HG03354 (cell line): Measurements from ENCODE around the gene FILIP1L.

Experiments
- ATAC-seq: cut with Tn5 transposase; IDR thresholded peaks from one replicate; pipeline ENCODE4 v1.9.1; 2021; ENCODE audit warnings: mild to moderate bottlenecking; ENCODE audit not compliant: unreplicated experiment, poor library complexity, severe bottlenecking

FILIP1L gene

GRCh38 chr3:99882436-99883137, 231.7 kb downstream of the FILIP1L start:
- ATAC-seq, result no peak

GRCh38 chr3:99881121-99881524, 233.2 kb downstream of the FILIP1L start:
- ATAC-seq, result no peak

- ATAC-seq, result no peak
Measured at GRCh38 chr3:99879275-99879674, 235.0 kb downstream of the FILIP1L start.

GRCh38 chr3:99878005-99878404, 236.3 kb downstream of the FILIP1L start:
- peak; percentile 58 for ATAC-seq

- no peak for ATAC-seq
Measured at GRCh38 chr3:99877031-99877579, 237.2 kb downstream of the FILIP1L start.

- peak; percentile 88 for ATAC-seq
Measured at GRCh38 chr3:99875929-99876841, 238.1 kb downstream of the FILIP1L start.

GRCh38 chr3:99875581-99875928, 238.7 kb downstream of the FILIP1L start:
- peak; percentile 19 for ATAC-seq

GRCh38 chr3:99874237-99875002, 239.9 kb downstream of the FILIP1L start:
- ATAC-seq, result no peak

GRCh38 chr3:99873269-99874102, 240.8 kb downstream of the FILIP1L start:
- ATAC-seq, result peak; percentile 2

- peak; percentile 55 for ATAC-seq
Measured at GRCh38 chr3:99872923-99873254, 241.4 kb downstream of the FILIP1L start.

GRCh38 chr3:99871231-99872045, 242.9 kb downstream of the FILIP1L start:
- no peak for ATAC-seq

- ATAC-seq, result no peak
Measured at GRCh38 chr3:99870712-99871111, 243.6 kb downstream of the FILIP1L start.

- no peak for ATAC-seq
Measured at GRCh38 chr3:99869621-99870020, 244.7 kb downstream of the FILIP1L start.

- ATAC-seq, result no peak
Measured at GRCh38 chr3:99868311-99868646, 246.0 kb downstream of the FILIP1L start.

- no peak for ATAC-seq
Measured at GRCh38 chr3:99867594-99868310, 246.5 kb downstream of the FILIP1L start.

GRCh38 chr3:99866261-99866761, 248.0 kb downstream of the FILIP1L start:
- no peak for ATAC-seq

- no peak for ATAC-seq
Measured at GRCh38 chr3:99865321-99865720, 249.0 kb downstream of the FILIP1L start.

- no peak for ATAC-seq
Measured at GRCh38 chr3:99864289-99864688, 250.0 kb downstream of the FILIP1L start.
